GM12878 (cell line): Measurements from ENCODE around the gene NF1.

Experiments
- HDAC2 ChIP-seq: fragments of 200-600 bp; sonication (generic); IDR thresholded peaks from 2 replicates; pipeline ENCODE4 v1.6.1; 2017
- JUND ChIP-seq: IDR thresholded peaks from 2 replicates; pipeline ENCODE4 v1.6.1; 2012; ENCODE audit warnings: low read depth, mild to moderate bottlenecking, low read length, improper control_type of control experiment, moderate library complexity
- MYC ChIP-seq: IDR thresholded peaks from 2 replicates; pipeline ENCODE4 v1.6.1; 2011; ENCODE audit warnings: mild to moderate bottlenecking, low read length, moderate library complexity, inconsistent platforms; ENCODE audit not compliant: insufficient read depth, insufficient replicate concordance, insufficient read length, severe bottlenecking
- NR2C2 ChIP-seq: IDR thresholded peaks from 2 replicates; pipeline ENCODE4 v1.6.1; 2011; ENCODE audit warnings: borderline replicate concordance, low read depth; ENCODE audit not compliant: control insufficient read depth, insufficient read length
- POLR2AphosphoS5 ChIP-seq: IDR thresholded peaks from 2 replicates; pipeline ENCODE4 v1.6.1; 2011; ENCODE audit warnings: mild to moderate bottlenecking, low read length, inconsistent platforms
- TF ChIP-seq, protein P1 (sequence below), 3 experiments: IDR thresholded peaks in 2 of 3; conservative IDR thresholded peaks in 1 of 3; 2 replicates each; pipeline ENCODE4 v1.5.1; 2011; ENCODE audit warnings: low read depth in 3 of 3, low read length in 3 of 3, mild to moderate bottlenecking in 3 of 3, control low read depth in 2 of 3, moderate library complexity in 2 of 3, inconsistent platforms in 1 of 3, mixed read lengths in 1 of 3; ENCODE audit not compliant: control insufficient read depth in 2 of 3, insufficient read depth in 1 of 3; ENCODE audit errors: extremely low read depth in 1 of 3
- TF ChIP-seq, protein P2 (sequence below): IDR thresholded peaks from 2 replicates; pipeline ENCODE4 v1.6.1; 2012; ENCODE audit warnings: low read depth, low read length, improper control_type of control experiment
- TF ChIP-seq, protein P3 (sequence below): fragments of 450-650 bp; IDR thresholded peaks from 2 replicates; pipeline ENCODE4 v1.6.1; 2017; ENCODE audit warnings: mild to moderate bottlenecking, low read depth, inconsistent platforms; ENCODE audit not compliant: poor library complexity, severe bottlenecking

DNA sequence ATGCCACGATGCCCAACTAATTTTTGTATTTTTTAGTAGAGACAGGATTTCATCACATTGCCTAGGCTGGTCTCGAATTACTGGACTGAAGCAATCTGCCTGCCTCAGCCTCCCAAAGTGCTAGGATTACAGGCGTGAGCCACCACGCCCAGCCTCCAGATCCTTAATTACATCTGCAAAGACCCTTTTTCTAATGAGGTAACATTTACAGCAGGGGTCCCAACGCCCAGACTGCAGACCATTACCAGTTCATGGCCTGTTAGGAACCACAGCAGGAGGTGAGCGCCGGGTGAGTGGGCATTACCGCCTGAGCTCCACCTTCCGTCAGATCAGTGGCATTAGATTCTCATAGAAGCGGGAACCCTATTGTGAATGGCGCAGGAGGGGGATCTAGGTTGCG lies 292.7 kb downstream of the NF1 start:
- TF ChIP-seq MYC (no peak), JUND (no peak), NR2C2 (no peak), POLR2AphosphoS5 (no peak), HDAC2 (no peak)
- TF ChIP-seq, protein P1, sequence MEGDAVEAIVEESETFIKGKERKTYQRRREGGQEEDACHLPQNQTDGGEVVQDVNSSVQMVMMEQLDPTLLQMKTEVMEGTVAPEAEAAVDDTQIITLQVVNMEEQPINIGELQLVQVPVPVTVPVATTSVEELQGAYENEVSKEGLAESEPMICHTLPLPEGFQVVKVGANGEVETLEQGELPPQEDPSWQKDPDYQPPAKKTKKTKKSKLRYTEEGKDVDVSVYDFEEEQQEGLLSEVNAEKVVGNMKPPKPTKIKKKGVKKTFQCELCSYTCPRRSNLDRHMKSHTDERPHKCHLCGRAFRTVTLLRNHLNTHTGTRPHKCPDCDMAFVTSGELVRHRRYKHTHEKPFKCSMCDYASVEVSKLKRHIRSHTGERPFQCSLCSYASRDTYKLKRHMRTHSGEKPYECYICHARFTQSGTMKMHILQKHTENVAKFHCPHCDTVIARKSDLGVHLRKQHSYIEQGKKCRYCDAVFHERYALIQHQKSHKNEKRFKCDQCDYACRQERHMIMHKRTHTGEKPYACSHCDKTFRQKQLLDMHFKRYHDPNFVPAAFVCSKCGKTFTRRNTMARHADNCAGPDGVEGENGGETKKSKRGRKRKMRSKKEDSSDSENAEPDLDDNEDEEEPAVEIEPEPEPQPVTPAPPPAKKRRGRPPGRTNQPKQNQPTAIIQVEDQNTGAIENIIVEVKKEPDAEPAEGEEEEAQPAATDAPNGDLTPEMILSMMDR (IDR thresholded peaks at IDR 0.05 in 2 of 3, conservative IDR thresholded peaks at IDR 0.05 in 1 of 3; ENCODE audit: control insufficient read depth in 2 of 3, extremely low read depth in 1 of 3, insufficient read depth in 1 of 3, low read depth in 3 of 3, low read length in 3 of 3), result no peak
- TF ChIP-seq, protein P2, sequence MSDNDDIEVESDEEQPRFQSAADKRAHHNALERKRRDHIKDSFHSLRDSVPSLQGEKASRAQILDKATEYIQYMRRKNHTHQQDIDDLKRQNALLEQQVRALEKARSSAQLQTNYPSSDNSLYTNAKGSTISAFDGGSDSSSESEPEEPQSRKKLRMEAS, result no peak
- TF ChIP-seq, protein P3, sequence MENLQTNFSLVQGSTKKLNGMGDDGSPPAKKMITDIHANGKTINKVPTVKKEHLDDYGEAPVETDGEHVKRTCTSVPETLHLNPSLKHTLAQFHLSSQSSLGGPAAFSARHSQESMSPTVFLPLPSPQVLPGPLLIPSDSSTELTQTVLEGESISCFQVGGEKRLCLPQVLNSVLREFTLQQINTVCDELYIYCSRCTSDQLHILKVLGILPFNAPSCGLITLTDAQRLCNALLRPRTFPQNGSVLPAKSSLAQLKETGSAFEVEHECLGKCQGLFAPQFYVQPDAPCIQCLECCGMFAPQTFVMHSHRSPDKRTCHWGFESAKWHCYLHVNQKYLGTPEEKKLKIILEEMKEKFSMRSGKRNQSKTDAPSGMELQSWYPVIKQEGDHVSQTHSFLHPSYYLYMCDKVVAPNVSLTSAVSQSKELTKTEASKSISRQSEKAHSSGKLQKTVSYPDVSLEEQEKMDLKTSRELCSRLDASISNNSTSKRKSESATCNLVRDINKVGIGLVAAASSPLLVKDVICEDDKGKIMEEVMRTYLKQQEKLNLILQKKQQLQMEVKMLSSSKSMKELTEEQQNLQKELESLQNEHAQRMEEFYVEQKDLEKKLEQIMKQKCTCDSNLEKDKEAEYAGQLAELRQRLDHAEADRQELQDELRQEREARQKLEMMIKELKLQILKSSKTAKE, result no peak
